Mammary epithelial cell (primary cell): Measurements from ENCODE around the gene MYO18A.

ENCODE experiments used
- CTCF ChIP-seq, 2 donors: IDR thresholded peaks in 1 of 2; conservative IDR thresholded peaks in 1 of 2; 2 replicates each; pipeline ENCODE4 v1.5.1; 2011 to 2012; ENCODE audit warnings: inconsistent platforms in 2 of 2, low read length in 2 of 2, mild to moderate bottlenecking in 2 of 2, control low read depth in 1 of 2, low read depth in 1 of 2; ENCODE audit not compliant: insufficient read depth in 1 of 2; ENCODE audit errors: extremely low read depth in 1 of 2
- EZH2 ChIP-seq: IDR thresholded peaks from 2 replicates; pipeline ENCODE4 v1.6.1; 2012; ENCODE audit warnings: low read length, inconsistent platforms, borderline replicate concordance

DNA sequence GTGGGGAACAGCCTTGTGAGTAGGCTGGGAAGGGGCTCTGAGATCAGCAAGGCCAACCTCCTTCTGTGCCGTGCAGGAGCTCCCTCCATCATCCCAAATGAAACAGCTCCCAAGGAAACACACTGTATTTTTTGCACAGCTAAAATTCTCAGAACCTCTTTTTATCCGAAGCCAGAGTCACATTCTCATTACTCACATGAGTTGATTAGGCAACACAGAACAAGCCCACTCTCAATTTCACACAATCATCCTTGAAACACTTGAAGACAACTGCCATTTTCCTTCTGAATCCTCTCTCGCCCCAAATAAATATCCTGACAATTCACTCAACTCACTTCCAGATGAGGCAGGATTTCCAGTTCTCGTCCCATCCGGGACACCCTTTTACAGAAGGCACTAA is 66.1 kb downstream of the MYO18A start:
- TF ChIP-seq EZH2, result no peak
- TF ChIP-seq CTCF (conservative IDR thresholded peaks at IDR 0.05 in 1 of 2, IDR thresholded peaks at IDR 0.05 in 1 of 2; ENCODE audit: extremely low read depth in 1 of 2, insufficient read depth in 1 of 2, low read depth in 1 of 2, low read length in 2 of 2), result no peak
